BJ (cell line): ENCODE results near the gene HDLBP. TPM values are rescaled to one million over a fixed set of nuclear protein-coding genes. Genes with fewer than 3 reads are reported as not detected.

Experiments used
- CTCF ChIA-PET: fragments of 350-600 bp; formaldehyde crosslinking; extraction: SDS; loops from one replicate; lab custom pipeline; 2021; ENCODE audit warnings: antibody characterized with exemption, inconsistent platforms; lab: Yijun Ruan, JAX
- POLR2A ChIA-PET: fragments of 300-600 bp; sonication (Branson Sonifier 250); formaldehyde crosslinking; extraction: SDS; loops from one replicate; lab custom pipeline; 2021; ENCODE audit warnings: antibody characterized with exemption; lab: Charles Lee
- DNase-seq: peaks from one replicate; pipeline ENCODE4 v3.0.0-alpha.2; 2011; ENCODE audit warnings: low read depth
- H3K27me3 ChIP-seq: 2 replicates; pipeline ENCODE4 v1.6.0; 2011; ENCODE audit warnings: low read length; ENCODE audit not compliant: control insufficient read depth, insufficient read depth
- H3K36me3 ChIP-seq: 2 replicates; pipeline ENCODE4 v1.5.1; 2011; ENCODE audit warnings: low read length; ENCODE audit not compliant: control insufficient read depth, insufficient read depth
- H3K4me3 ChIP-seq: 2 replicates; pipeline ENCODE4 v1.5.1; 2011; ENCODE audit warnings: low read depth, mild to moderate bottlenecking, control low read depth, low read length
- polyA plus RNA-seq: library from polyadenylated mRNA; depleted of rRNA; stranded (reverse); fragments of >200 nt; gene quantifications from 2 replicates; pipeline ENCODE4 v1.2.3, GENCODE V29; 2011
- TF ChIP-seq, protein P1 (sequence below): IDR thresholded peaks from 2 replicates; pipeline ENCODE4 v1.5.1; 2011; ENCODE audit warnings: low read depth, mild to moderate bottlenecking, control low read depth, inconsistent platforms, low read length, moderate library complexity; ENCODE audit not compliant: insufficient read depth

Gene HDLBP
- polyA plus RNA-seq, 1 experiment, result 948 TPM

DNA sequence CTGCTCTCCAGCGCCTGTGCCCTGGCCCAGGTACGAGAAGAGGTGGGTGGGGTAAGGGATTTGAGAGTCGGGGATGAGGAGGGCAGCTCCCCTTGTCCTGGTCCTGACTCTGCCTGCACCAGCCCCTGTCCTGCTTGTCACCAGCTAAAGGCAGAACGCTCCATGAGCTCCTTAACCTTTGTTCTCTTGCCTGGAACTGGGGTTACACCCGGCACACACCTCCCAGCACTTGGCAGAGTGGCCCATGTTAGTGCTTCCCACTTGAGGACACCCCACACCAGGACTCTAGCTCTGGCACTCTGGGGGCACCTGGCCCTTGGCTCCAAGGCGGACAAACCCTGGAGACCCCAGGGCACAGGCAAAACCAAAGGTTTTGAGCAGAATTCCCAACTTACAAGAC lies 107.8 kb downstream of the HDLBP start:
- CTCF ChIA-PET, result interaction anchor here (1.6 kb wide), 1 partner anchor 19 kb away, joined by 3 read pairs; the partner anchor contains the start of gene ANO7

DNA sequence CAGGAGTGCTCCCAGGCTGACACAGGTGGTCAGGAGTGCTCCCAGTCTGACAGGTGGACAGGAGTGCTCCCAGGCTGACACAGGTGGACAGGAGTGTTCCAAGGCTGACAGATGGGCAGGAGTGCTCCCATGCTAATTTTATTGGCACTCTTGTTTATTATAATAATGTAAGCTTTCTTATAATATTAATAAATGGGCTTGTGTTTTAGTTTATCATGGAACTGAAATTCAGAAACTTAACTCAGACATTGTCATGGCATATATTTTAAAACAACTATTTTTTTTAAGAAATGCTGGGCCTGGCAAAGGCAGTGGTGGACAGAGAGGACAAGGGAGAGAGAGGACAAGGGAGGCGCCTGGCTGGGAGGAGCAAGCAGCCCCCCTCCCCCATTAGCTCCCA lies 108.3 kb downstream of the HDLBP start:
- no peaks in the 10 kb centered on the region; the same call in 1 of the 2 replicates for H3K27me3 ChIP-seq
- ChIA-PET CTCF (interaction anchor here (1.6 kb wide), 1 partner anchor 18 kb away, joined by 3 read pairs; the partner anchor contains the start of gene ANO7), POLR2A (no interaction called here)
- H3K4me3 ChIP-seq, result no peak overlapping the region
- TF ChIP-seq, protein P1, sequence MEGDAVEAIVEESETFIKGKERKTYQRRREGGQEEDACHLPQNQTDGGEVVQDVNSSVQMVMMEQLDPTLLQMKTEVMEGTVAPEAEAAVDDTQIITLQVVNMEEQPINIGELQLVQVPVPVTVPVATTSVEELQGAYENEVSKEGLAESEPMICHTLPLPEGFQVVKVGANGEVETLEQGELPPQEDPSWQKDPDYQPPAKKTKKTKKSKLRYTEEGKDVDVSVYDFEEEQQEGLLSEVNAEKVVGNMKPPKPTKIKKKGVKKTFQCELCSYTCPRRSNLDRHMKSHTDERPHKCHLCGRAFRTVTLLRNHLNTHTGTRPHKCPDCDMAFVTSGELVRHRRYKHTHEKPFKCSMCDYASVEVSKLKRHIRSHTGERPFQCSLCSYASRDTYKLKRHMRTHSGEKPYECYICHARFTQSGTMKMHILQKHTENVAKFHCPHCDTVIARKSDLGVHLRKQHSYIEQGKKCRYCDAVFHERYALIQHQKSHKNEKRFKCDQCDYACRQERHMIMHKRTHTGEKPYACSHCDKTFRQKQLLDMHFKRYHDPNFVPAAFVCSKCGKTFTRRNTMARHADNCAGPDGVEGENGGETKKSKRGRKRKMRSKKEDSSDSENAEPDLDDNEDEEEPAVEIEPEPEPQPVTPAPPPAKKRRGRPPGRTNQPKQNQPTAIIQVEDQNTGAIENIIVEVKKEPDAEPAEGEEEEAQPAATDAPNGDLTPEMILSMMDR, result no peak
- no peak for DNase-seq
- no peaks in the 10 kb centered on the region for H3K36me3 ChIP-seq

More for the DNA sequence above, 107.8 kb downstream of the HDLBP start:
- TF ChIP-seq, protein P1, result no peak
- no peak for DNase-seq
- Histone ChIP-seq H3K4me3 (no peak overlapping the region), H3K36me3 (no peaks in the 10 kb centered on the region), H3K27me3 (no peaks in the 10 kb centered on the region; the same call in 1 of the 2 replicates)
- POLR2A ChIA-PET, result no interaction called here

DNA sequence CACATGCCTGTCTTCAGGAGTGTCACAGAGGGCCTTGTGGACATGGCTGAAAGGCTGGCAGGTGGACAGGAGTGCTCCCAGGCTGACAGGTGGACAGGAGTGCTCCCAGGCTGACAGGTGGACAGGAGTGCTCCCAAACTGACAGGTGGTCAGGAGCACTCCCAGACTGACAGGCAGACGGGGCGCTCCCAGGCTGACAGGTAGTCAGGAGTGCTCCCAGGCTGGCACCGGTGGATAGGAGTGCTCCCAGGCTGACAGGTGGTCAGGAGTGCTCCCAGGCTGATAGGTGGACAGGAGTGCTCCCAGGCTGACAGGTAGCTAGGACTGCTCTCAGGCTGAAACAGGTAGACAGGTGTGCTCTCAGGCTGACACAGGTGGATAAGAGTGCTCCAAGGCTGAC lies 110.4 kb downstream of the HDLBP start:
- TF ChIP-seq, protein P1, result no peak
- POLR2A ChIA-PET, result no interaction called here
- Histone ChIP-seq H3K4me3 (no peak overlapping the region), H3K36me3 (no peaks in the 10 kb centered on the region), H3K27me3 (no peaks in the 10 kb centered on the region; the same call in 1 of the 2 replicates)
- DNase-seq, result no peak
- CTCF ChIA-PET, result no interaction called here

DNA sequence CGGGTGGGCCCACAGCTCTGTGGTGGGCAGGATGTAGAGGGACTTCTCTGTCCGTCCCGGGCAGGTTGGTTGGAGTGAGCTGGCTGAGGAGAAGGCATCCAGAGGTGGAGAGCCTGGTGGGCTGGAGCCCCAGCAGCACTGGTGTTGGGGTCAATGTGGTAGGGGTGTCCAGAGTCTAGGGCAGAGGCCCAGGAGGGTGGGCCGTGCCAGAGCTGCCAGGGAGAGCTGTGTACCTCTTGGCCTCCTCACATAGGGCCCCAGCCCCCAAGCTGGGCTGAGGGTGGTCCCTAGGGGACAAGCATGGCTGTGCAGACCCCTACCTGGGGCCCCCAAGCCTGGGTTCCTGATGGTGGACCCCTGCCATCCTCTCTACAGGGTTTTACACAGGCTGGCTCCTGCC lies 111.0 kb downstream of the HDLBP start:
- no peaks in the 10 kb centered on the region for H3K36me3 ChIP-seq
- no peaks in the 10 kb centered on the region; the same call in 1 of the 2 replicates for H3K27me3 ChIP-seq
- POLR2A ChIA-PET, result no interaction called here
- H3K4me3 ChIP-seq, result no peak overlapping the region
- CTCF ChIA-PET, result no interaction called here
- TF ChIP-seq, protein P1, result no peak
- DNase-seq, result no peak

DNA sequence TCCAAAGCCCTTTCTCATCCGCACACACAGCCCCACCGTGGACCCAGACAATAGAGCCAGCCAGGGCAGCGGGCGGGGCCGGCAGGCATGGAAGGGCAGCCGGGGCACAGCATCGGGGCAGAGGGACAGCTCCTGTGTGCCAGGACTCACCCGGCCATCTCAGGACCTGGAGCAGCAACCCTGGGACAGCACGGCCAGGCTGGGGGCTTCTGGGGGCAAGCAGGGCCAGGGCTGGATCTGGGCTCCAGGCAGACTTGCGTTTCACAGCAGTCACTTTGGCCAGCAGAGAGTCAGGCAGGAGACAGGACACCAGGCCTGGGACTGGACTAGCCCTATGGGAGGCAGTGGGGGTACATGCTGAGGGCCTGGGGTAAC lies 111.5 kb downstream of the HDLBP start:
- ChIA-PET CTCF (no interaction called here), POLR2A (no interaction called here)
- TF ChIP-seq, protein P1, result no peak
- Histone ChIP-seq H3K27me3 (no peaks in the 10 kb centered on the region; the same call in 1 of the 2 replicates), H3K36me3 (no peaks in the 10 kb centered on the region), H3K4me3 (no peak overlapping the region)
- DNase-seq, result no peak
